GM19023 (cell line): ENCODE measurements around the gene DNAJB12.
"Not testable (repeated sequence)": the region's sequence is repeated elsewhere in the genome, so short reads cannot be mapped to it uniquely, and the experiment has no call there.

Source experiments
- ATAC-seq: cut with Tn5 transposase; IDR thresholded peaks from one replicate; pipeline ENCODE4 v1.9.1; 2021; ENCODE audit warnings: mild to moderate bottlenecking, moderate library complexity; ENCODE audit not compliant: unreplicated experiment

The DNAJB12 gene

GRCh38 chr10:72354356-72355213 is at the start of gene DNAJB12:
TSS of gene DNAJB12 (minus strand) at chr10:72354919. CDS start at chr10:72354897, 22 bp downstream.
- peak; percentile 79 for ATAC-seq

GRCh38 chr10:72395581-72395980 is 40.9 kb upstream of the DNAJB12 start:
- ATAC-seq: not testable (repeated sequence)

DNA sequence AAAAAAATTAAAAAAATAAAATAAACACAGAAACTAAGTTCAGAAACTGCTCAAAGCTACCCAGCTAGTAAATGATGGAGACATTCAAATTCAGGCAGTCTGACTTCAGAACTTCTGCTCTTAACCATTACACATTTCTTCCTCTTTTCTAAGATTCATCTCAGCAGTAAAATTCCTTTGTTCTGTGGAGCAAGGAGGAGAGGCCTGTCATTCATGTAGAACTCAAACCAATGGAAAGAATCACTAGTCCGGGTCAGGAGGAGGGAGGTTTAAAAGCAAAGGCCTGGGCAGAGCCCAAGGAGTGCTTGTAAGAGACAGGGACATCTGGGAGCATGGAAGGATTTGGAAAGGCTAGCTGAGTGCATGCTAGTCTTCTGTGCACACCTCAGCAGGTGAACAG is 37.9 kb upstream of the DNAJB12 start:
- ATAC-seq: no peak

DNA sequence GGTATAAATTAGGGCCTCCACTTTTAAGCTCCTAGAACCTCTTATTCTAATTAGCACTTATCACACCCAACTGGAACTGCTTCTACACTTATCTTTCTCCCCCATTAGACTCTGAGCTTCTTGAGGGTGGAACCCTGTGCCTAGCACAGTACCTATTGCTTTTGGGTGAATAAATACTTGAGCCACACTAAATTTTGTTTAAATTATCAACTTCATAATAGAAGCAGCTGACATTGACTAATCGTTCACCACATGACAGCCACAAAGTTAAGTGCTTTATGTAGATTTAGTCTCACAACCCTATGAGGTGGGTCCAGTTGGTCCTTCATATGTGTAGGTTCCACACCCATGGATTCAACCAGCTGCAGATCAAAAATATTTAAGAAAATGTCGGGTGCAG is 36.0 kb upstream of the DNAJB12 start:
- ATAC-seq: no peak

- no peak for ATAC-seq
Measured at GRCh38 chr10:72389716-72390115, 35.0 kb upstream of the DNAJB12 start.

GRCh38 chr10:72389014-72389413 is 34.3 kb upstream of the DNAJB12 start:
- no peak for ATAC-seq

DNA sequence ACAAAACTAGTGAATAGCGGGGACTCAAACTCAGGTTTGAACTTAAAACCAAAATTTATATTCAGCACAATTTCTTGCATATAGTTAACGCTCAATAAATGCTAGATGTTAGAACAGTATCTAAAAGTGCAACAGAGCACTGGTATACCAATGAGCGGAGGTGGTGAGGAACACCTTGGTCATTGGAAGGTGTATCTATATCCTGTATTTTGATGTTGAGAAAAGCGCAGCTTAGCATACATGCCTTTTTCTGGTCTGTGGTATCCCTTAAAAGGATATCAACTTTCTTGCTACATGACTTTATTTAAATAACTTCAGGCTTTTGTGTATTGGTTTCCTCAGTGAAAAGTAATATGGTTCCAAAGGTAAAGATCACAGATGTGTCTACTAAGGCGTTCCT is 33.3 kb upstream of the DNAJB12 start:
- no peak for ATAC-seq

DNA sequence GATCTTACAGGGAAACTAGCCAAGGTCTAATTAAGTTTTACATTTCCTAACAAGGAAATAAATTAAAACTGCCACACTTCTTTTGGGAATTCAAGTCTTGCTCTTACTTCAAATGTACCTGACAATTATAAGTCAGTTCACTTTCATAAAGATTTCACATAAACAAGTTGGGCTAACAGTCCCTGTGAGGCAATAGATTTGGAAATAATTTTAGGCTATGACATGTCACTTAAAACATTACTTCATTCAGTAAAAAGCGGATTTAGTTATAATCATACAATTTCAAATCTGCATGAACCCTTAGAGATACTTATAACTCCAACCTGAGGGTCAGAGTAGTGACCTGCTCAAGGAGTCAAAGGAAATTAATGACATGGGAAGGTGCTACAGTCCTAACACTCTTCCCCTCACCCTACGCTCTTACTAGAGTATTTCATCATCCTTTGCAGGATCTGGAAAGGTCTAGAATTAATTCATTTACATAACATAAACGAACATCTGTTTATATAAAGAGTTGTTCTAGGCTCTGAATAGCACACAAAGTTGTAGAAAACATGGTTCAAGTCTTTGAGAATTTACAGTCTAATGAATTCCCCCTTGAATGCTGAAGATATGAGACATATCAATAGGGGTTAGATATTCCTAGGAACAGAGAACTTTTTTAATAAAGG is 32.3 kb upstream of the DNAJB12 start:
- no peak for ATAC-seq

DNA sequence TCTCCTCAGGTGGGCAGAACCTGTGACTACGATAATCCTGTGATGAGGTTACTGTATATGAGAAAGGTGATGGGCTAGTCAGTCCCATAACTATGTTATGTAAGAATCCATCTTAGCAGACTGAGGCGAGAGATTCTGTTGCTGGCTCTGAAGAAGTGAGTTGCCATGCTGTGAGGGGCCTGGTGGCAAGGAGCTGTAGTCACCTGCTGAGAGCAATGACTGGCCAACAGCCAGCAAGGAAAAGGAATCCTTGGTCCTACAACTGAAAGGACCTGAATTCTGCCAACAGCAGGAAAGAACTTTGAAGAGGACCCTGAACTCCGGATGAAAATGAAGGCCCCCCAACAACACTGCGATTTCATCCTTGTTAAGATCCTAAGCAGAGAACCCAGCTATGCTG is 31.0 kb upstream of the DNAJB12 start:
- ATAC-seq: no peak

- not testable (repeated sequence) for ATAC-seq
Measured at GRCh38 chr10:72384982-72385381, 30.3 kb upstream of the DNAJB12 start.

DNA sequence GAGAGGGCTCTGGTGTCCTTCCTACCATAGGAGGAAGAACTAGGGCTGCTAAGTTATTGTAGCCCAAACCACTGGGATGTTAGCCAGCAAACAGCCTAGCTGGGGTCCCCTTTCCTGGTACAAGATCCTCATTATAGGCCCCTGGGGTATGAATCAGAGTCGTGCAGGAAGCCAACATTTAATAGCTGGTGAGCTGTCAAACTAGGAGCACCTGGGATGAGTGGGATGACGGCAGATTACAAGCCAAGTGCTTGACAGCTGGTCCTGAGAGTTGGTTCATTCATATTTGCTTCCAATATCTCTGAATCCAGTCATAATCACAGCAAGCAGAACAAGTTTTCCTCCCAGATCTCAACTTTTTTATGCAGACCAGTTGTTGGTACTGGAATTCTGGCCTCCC is 25.1 kb upstream of the DNAJB12 start:
- ATAC-seq: no peak

GRCh38 chr10:72379062-72379461 is 24.3 kb upstream of the DNAJB12 start:
- no peak for ATAC-seq

DNA sequence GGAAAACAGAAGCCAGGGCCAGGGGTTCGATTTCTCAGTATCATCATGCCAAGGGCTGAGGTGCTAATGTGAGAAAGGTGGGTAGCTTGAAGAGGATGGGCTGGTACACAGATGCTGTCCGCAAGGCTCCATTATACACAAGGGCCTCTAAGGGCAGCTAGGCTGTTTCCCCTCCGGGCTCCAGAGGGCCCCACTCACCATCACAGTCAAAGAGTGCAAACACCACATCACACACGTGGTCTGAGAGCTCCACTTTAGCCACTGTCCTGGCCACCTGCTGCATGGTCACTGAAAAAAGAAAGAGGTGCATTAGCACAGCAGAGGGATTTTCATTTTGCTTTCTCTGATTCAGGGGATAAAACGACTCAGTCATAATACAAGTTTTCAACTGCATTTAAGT is 20.9 kb upstream of the DNAJB12 start:
- ATAC-seq: no peak

DNA sequence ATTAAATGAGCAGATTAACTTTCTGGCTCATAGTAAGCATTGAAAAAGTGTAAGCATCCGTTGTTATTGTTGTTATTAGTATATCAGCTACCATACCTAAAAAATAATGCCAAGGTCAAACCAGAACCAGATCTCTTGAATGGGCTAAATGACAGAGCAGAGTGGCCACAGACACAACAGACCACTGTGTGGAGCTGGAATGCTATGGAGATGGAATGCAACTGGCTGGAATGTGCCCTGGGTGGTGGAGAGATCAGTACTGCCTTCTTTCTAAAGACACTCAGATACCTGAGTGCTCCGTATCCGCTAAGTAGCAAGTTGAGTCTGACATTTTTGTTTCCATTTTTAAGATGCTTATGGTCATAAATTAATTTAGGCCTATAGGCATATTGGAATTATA is 20.5 kb upstream of the DNAJB12 start:
- ATAC-seq: no peak

DNA sequence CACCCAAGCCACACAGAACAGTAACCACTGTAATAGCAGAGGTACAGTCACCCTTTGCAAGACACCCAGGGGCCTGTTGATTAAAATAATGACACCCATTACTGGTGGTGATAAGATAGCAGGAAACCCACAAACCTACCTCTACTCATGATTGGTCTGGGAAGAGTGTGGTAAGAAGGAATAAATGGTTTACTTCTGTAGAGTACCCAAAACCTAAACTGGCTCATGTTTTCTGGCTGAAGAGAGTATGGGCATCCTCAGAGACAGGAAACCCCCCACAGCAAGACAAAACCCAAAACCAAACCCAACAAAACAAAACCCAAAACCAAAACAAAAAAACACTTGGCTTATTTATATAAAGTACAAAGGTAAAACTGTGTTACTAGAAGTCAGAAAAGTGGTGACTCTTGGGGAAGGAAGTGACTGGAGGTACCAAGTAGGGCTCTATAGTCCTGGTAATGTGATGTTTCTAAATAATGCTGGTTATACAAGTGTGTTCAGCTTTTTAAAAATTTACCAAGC is 15.5 kb upstream of the DNAJB12 start:
- no peak for ATAC-seq

DNA sequence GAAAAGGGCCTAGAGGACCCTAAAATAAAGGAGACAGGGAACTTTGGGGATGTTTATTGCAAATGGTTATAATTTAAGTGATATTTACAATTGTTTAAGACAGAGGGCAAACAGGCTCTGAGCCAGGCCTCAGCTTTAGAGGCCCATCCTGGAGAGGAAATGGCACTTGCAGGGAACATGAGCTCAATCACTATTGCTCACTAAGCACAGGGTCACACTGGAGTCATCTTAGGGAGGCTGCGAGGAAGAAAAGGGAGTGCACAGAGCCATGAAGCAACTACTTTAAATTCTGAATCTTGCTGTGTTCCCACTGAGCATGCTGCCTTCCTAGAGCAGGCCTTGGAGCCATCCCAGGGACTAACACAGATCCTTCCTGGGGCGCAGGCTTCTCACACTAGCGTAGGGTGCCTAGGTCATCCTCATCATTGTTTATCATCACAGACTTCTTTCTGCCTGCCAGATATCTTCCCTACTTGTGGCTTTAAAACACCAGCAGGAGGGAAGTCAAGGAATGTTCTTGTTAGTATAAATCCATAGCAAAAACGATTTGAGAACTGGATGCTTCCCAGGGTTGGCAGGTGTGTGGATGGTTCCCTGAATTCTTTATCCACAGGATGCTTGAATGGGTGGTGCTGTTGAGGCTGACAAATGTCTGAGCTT is 12.7 kb upstream of the DNAJB12 start:
- ATAC-seq: no peak

DNA sequence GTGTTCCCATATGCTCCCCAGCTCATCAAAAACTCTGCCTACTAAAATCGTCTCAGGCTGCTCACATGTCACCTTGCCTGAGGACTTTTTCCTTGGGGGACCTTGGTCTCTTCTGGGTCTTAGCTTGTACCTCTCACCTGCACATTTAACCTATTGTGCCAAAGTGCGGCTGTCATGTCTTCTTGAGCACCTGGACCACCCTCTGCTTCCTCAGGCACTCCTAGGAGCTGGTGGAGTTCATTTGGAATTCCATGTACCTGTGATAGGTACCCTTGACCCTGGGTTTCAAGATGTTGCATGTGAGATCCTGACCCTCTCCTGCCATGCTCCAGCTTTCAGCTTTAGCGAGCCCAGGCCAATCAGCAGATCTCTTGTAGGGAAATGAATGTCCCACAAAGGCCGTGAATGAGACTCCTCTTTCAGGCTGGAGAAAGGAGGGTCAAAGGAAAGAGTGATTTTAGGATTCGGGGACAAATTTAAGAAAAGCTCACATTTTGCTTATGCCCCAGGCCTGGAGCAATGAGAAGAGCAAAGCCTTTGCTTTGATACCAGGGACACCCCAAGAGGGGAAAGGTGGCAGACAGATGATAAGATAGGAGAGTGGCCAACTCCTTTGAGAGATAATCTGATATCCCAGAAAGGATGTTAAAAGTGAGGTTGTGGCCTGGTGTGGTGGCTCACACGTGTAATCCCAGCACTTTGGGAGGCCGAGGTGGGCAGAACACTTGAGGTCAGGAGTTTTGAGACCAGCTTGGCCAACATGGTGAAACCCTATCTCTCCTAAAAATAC is 10.6 kb upstream of the DNAJB12 start:
- no peak for ATAC-seq

DNA sequence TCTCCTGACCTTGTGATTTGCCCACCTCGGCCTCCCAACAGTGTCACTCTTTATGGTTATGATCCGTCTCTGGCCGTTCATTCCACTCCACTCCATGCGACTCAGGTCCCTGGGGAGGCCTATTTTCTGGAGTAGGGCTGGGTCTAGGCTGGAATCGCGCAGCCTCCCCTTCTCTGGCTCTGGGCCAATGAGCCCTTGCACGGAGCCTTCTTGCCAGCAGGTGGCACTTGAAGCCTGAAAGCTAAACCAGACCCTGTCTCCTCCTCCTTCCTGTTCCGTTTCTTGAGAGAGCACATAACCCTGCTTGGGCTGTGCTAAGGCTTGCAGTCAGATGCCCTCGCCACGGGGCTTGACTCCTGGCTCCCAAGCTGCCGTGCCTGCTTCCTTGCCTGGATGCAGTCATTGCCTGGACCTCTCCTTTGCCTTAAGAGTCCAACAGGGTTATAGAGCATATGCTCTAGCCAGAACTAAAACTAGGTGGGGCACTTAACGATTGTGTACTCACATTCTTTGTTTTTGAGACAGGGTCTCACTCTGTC is 9.6 kb upstream of the DNAJB12 start:
- peak; percentile 89 for ATAC-seq

DNA sequence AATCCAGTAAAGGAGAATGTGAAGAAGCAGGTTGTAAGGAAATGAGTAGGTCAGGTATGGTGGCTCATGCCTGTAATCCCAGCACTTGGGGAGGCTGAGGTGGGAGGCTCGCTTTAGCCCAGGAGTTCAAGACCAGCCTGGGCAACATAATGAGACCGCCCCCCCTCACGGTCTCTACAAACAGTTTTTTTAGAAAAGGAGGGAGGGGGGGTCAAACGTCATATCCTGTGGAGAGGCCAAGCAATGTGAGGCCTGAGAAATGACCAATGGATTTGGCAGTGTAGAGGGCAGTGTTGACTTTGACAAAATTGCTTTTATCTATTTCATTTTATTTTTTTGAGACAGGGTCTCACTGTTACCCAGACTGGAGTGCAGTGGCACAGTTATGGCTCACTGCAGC is 2.3 kb upstream of the DNAJB12 start:
- no peak for ATAC-seq

DNA sequence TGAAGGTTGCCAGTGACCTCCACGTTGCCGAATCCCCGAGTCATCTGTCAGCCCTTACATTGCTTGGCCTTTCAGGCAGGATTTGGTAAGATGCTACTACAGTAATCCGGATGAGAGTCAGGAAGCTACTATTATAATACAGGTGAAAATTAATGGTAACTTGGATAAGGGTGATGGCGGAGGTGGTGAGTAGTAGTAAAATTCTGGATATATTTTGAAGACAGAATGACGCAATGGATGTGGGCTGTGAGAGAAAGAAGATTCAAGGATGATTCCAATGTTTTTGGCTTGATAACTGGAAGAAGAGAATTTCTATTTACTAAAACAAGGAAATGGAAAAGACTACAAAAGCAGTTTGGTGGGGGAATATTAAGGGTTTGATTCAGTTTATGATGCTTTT is 1.4 kb upstream of the DNAJB12 start:
- no peak for ATAC-seq

- no peak for ATAC-seq
Measured at GRCh38 chr10:72355214-72355555, 466 bp upstream of the DNAJB12 start.
